DND-41 (cell line): Measurements from ENCODE around the gene TESPA1.

Experiments used
- CTCF ChIP-seq: IDR thresholded peaks from 2 replicates; pipeline ENCODE4 v1.5.1; 2012; ENCODE audit warnings: borderline replicate concordance, low read length, moderate library complexity, mild to moderate bottlenecking; ENCODE audit not compliant: poor library complexity, severe bottlenecking; ENCODE audit errors: extremely low read depth
- EZH2 ChIP-seq: IDR thresholded peaks from 3 replicates; pipeline ENCODE4 v1.6.1; 2012; ENCODE audit warnings: borderline replicate concordance, low read depth, mild to moderate bottlenecking, moderate library complexity, low read length, inconsistent platforms; ENCODE audit not compliant: severe bottlenecking

- TF ChIP-seq CTCF: no peak
- TF ChIP-seq EZH2: no peak
Measured at GRCh38 chr12:54996205-54996604, 11.6 kb upstream of the TESPA1 start.
